Cardiac muscle cell (in vitro differentiated cells and primary cell): ENCODE results near the gene SCARB2. TPM values are rescaled to one million over a fixed set of nuclear protein-coding genes. Genes with fewer than 3 reads are reported as not detected.

ENCODE experiments used
- DNase-seq, 2 donors: peaks; one replicate each; pipeline versions ENCODE4 v3.0.0 to v3.0.0-alpha.2; 2010 to 2017; ENCODE audit warnings: low read depth in 1 of 2, low spot score in 1 of 2
- H3K27ac ChIP-seq: fragments of 200-600 bp; sonication (generic); 2 replicates; pipeline ENCODE4 v1.5.1; 2016
- H3K27me3 ChIP-seq: fragments of 200-600 bp; sonication (generic); 2 replicates; pipeline ENCODE4 v1.6.0; 2016; ENCODE audit warnings: control low read depth
- H3K36me3 ChIP-seq: fragments of 200-600 bp; sonication (generic); 2 replicates; pipeline ENCODE4 v1.5.1; 2016; ENCODE audit warnings: control low read depth
- H3K4me1 ChIP-seq: fragments of 200-600 bp; sonication (generic); 2 replicates; pipeline ENCODE4 v1.8.1; 2017; ENCODE audit warnings: low read depth, mild to moderate bottlenecking, mixed run types
- H3K4me3 ChIP-seq: fragments of 200-600 bp; sonication (generic); 2 replicates; pipeline ENCODE4 v1.5.1; 2016; ENCODE audit warnings: mild to moderate bottlenecking
- H3K9me3 ChIP-seq: fragments of 200-600 bp; sonication (generic); 2 replicates; pipeline ENCODE4 v1.5.1; 2017; ENCODE audit warnings: low read depth, mild to moderate bottlenecking, control low read depth
- CTCF ChIP-seq: IDR thresholded peaks from 2 replicates; pipeline ENCODE4 v1.5.1; 2012; ENCODE audit warnings: low read depth, mild to moderate bottlenecking, low read length
- polyA plus RNA-seq: library from polyadenylated mRNA; unstranded; fragments of >200 nt; fragmentation: Nextera tagmentation; extraction: Ambion mirVana; gene quantifications from 2 replicates; pipeline ENCODE4 v1.2.1, GENCODE V29; 2016
- total RNA-seq: library from RNA; depleted of rRNA; stranded (reverse); fragments of >200 nt; gene quantifications from 2 replicates; pipeline ENCODE4 v1.2.3, GENCODE V29; 2016

SCARB2 gene
- total and polyA plus RNA-seq, 2 experiments from 2014 or later = 40.5 to 78.6 TPM

GRCh38 chr4:76253511-76253910 is 39.9 kb upstream of the SCARB2 start:
- H3K9me3 ChIP-seq = no peaks in the 10 kb centered on the region
- TF ChIP-seq CTCF = no peak
- H3K27ac ChIP-seq = no peak overlapping the region
- peaks cover 19% of the 10 kb centered on the region for H3K27me3 ChIP-seq
- no peak overlapping the region for H3K4me3 ChIP-seq
- H3K4me1 ChIP-seq = no peaks in the 10 kb centered on the region
- DNase-seq = no peak
- no peaks in the 10 kb centered on the region for H3K36me3 ChIP-seq

- TF ChIP-seq CTCF = no peak
- Histone ChIP-seq H3K4me3 (peak overlapping the region; percentile 37), H3K9me3 (no peaks in the 10 kb centered on the region), H3K27me3 (peaks cover 19% of the 10 kb centered on the region), H3K27ac (no peak overlapping the region), H3K4me1 (no peaks in the 10 kb centered on the region), H3K36me3 (no peaks in the 10 kb centered on the region)
- DNase-seq = no peak
Observed at GRCh38 chr4:76252271-76252653, 38.6 kb upstream of the SCARB2 start.

GRCh38 chr4:76251441-76252270 is 38.0 kb upstream of the SCARB2 start, which contains the start of gene FAM47E:
Gene FAM47E (plus strand): TSS chr4:76251721. CDS start chr4:76251747, 26 bp downstream.
- H3K4me1 ChIP-seq = no peaks in the 10 kb centered on the region
- H3K27me3 ChIP-seq = peaks cover 19% of the 10 kb centered on the region
- TF ChIP-seq CTCF = peak; percentile 50
- no peak within 1 kb of the TSS for H3K27ac ChIP-seq
- peak; percentile 51 to 87 for DNase-seq
- H3K4me3 ChIP-seq = peak within 1 kb of the TSS; percentile 37
- H3K9me3 ChIP-seq = no peaks in the 10 kb centered on the region
- H3K36me3 ChIP-seq = no peaks in the 10 kb centered on the region

- no peak overlapping the region for H3K27ac ChIP-seq
- H3K36me3 ChIP-seq = no peaks in the 10 kb centered on the region
- no peak for TF ChIP-seq CTCF
- H3K9me3 ChIP-seq = no peaks in the 10 kb centered on the region
- peaks cover 19% of the 10 kb centered on the region for H3K27me3 ChIP-seq
- peak overlapping the region; percentile 37 for H3K4me3 ChIP-seq
- DNase-seq = no peak
- no peaks in the 10 kb centered on the region for H3K4me1 ChIP-seq
Observed at GRCh38 chr4:76250962-76251361, 37.3 kb upstream of the SCARB2 start.

GRCh38 chr4:76246852-76247251 is 33.2 kb upstream of the SCARB2 start:
- no peak for DNase-seq
- H3K4me1 ChIP-seq = no peaks in the 10 kb centered on the region
- H3K4me3 ChIP-seq = no peak overlapping the region
- no peaks in the 10 kb centered on the region for H3K36me3 ChIP-seq
- no peak overlapping the region for H3K27ac ChIP-seq
- TF ChIP-seq CTCF = no peak
- H3K9me3 ChIP-seq = no peaks in the 10 kb centered on the region
- peaks cover 19% of the 10 kb centered on the region for H3K27me3 ChIP-seq
